Stomach (tissue), 4 donors: ENCODE measurements around the gene GNL3.

Experiments
- CTCF ChIP-seq, 7 experiments: fragments of 450-650 bp in 4 of 7; fragments of 200-600 bp in 3 of 7; sonication (generic) in 3 of 7; IDR thresholded peaks; one replicate each; pipeline ENCODE4 v1.5.1; 2016 to 2019; ENCODE audit warnings: antibody characterized with exemption in 7 of 7, control low read depth in 2 of 7, mild to moderate bottlenecking in 1 of 7
- EP300 ChIP-seq: sonication (generic); formaldehyde crosslinking; IDR thresholded peaks from one replicate; pipeline ENCODE4 v1.6.1; 2017; ENCODE audit warnings: antibody characterized with exemption
- POLR2A ChIP-seq, 4 donors: fragments of 450-650 bp; IDR thresholded peaks; one replicate each; pipeline ENCODE4 v1.6.1; 2016; ENCODE audit warnings: antibody characterized with exemption in 4 of 4, control low read depth in 2 of 4, mild to moderate bottlenecking in 1 of 4, moderate library complexity in 1 of 4
- POLR2AphosphoS5 ChIP-seq, 3 donors: sonication (generic); formaldehyde crosslinking; IDR thresholded peaks; one replicate each; pipeline ENCODE4 v1.6.1; 2016; ENCODE audit warnings: antibody characterized with exemption in 3 of 3

GRCh38 chr3:52679811-52680210 is 6.0 kb upstream of the GNL3 start:
- TF ChIP-seq POLR2A (IDR thresholded peaks at IDR 0.05) (no peak), CTCF (IDR thresholded peaks at IDR 0.05) (no peak), POLR2AphosphoS5 (IDR thresholded peaks at IDR 0.05) (no peak), EP300 (no peak)
